IPS-20b (cell line): Measurements from ENCODE around the gene SH3PXD2A.

Experiments used
- H3K27ac ChIP-seq: one replicate; pipeline ENCODE4 v1.5.1; 2013; ENCODE audit warnings: low read length
- H3K27me3 ChIP-seq: 2 replicates; pipeline ENCODE4 v1.6.1; 2013; ENCODE audit warnings: mild to moderate bottlenecking, low read length, inconsistent platforms; ENCODE audit not compliant: insufficient read depth
- H3K36me3 ChIP-seq: 2 replicates; pipeline ENCODE4 v1.6.1; 2013; ENCODE audit warnings: low read depth, mild to moderate bottlenecking, inconsistent platforms, low read length, moderate library complexity; ENCODE audit not compliant: insufficient read depth
- H3K4me1 ChIP-seq: 2 replicates; pipeline ENCODE4 v1.6.1; 2013; ENCODE audit warnings: mild to moderate bottlenecking, control low read depth, inconsistent platforms, low read length, moderate library complexity; ENCODE audit not compliant: insufficient read depth
- H3K4me3 ChIP-seq: 2 replicates; pipeline ENCODE4 v1.5.1; 2013; ENCODE audit warnings: mild to moderate bottlenecking, low read length, inconsistent platforms
- H3K9ac ChIP-seq: 2 replicates; pipeline ENCODE4 v1.6.1; 2013; ENCODE audit warnings: low read depth, mild to moderate bottlenecking, inconsistent platforms, low read length, moderate library complexity
- H3K9me3 ChIP-seq: 2 replicates; pipeline ENCODE4 v1.6.1; 2013; ENCODE audit warnings: mild to moderate bottlenecking, low read depth, low read length, inconsistent platforms; ENCODE audit not compliant: insufficient read depth

Gene SH3PXD2A

GRCh38 chr10:103550229-103550628 is 305.1 kb downstream of the SH3PXD2A start:
- no peak overlapping the region for H3K27ac ChIP-seq

GRCh38 chr10:103549349-103549685 is 306.1 kb downstream of the SH3PXD2A start:
- Histone ChIP-seq H3K36me3 (no peaks in the 10 kb centered on the region), H3K4me1 (no peaks in the 10 kb centered on the region), H3K9ac (no peak overlapping the region)

More at GRCh38 chr10:103550229-103550628, 305.1 kb downstream of the SH3PXD2A start:
- no peak overlapping the region for H3K9ac ChIP-seq
- no peaks in the 10 kb centered on the region for H3K9me3 ChIP-seq
- H3K36me3 ChIP-seq: no peaks in the 10 kb centered on the region
- H3K4me1 ChIP-seq: no peaks in the 10 kb centered on the region
- H3K27me3 ChIP-seq: peaks cover 13% of the 10 kb centered on the region
- no peak overlapping the region for H3K4me3 ChIP-seq

GRCh38 chr10:103548581-103549348 is 306.6 kb downstream of the SH3PXD2A start:
- H3K27ac ChIP-seq: no peak overlapping the region
- no peaks in the 10 kb centered on the region for H3K36me3 ChIP-seq
- H3K4me1 ChIP-seq: no peaks in the 10 kb centered on the region
- 0 out of 2 replicates have a peak, but pooled peaks cover 2% of the 10 kb centered on the region for H3K27me3 ChIP-seq
- no peaks in the 10 kb centered on the region for H3K9me3 ChIP-seq
- H3K9ac ChIP-seq: no peak overlapping the region
- H3K4me3 ChIP-seq: no peak overlapping the region

More at GRCh38 chr10:103549349-103549685, 306.1 kb downstream of the SH3PXD2A start:
- H3K27ac ChIP-seq: no peak overlapping the region
- peaks cover 7% of the 10 kb centered on the region for H3K27me3 ChIP-seq
- no peaks in the 10 kb centered on the region for H3K9me3 ChIP-seq
- no peak overlapping the region for H3K4me3 ChIP-seq

- H3K4me1 ChIP-seq: peaks cover 6% of the 10 kb centered on the region; the same call in 1 of the 2 replicates
- no peak overlapping the region for H3K27ac ChIP-seq
- H3K4me3 ChIP-seq: no peak overlapping the region
- H3K36me3 ChIP-seq: no peaks in the 10 kb centered on the region
- H3K9me3 ChIP-seq: no peaks in the 10 kb centered on the region
- H3K9ac ChIP-seq: no peak overlapping the region
- no peaks in the 10 kb centered on the region for H3K27me3 ChIP-seq
Observed at GRCh38 chr10:103548006-103548405, 307.4 kb downstream of the SH3PXD2A start.

- Histone ChIP-seq H3K27ac (no peak overlapping the region), H3K4me3 (no peak overlapping the region), H3K27me3 (no peaks in the 10 kb centered on the region), H3K9me3 (no peaks in the 10 kb centered on the region), H3K4me1 (peaks cover 8% of the 10 kb centered on the region; the same call in 1 of the 2 replicates), H3K36me3 (no peaks in the 10 kb centered on the region), H3K9ac (no peak overlapping the region)
Observed at GRCh38 chr10:103547391-103547946, 307.9 kb downstream of the SH3PXD2A start.

- Histone ChIP-seq H3K4me3 (no peak overlapping the region), H3K9me3 (no peaks in the 10 kb centered on the region), H3K9ac (no peak overlapping the region), H3K27me3 (no peaks in the 10 kb centered on the region), H3K36me3 (no peaks in the 10 kb centered on the region), H3K4me1 (peaks cover 9% of the 10 kb centered on the region; the same call in 1 of the 2 replicates), H3K27ac (no peak overlapping the region)
Observed at GRCh38 chr10:103546401-103546800, 309.0 kb downstream of the SH3PXD2A start.

- H3K36me3 ChIP-seq: no peaks in the 10 kb centered on the region
- H3K4me3 ChIP-seq: no peak overlapping the region
- no peaks in the 10 kb centered on the region for H3K27me3 ChIP-seq
- no peak overlapping the region for H3K9ac ChIP-seq
- H3K27ac ChIP-seq: no peak overlapping the region
- no peaks in the 10 kb centered on the region for H3K9me3 ChIP-seq
- H3K4me1 ChIP-seq: peaks cover 9% of the 10 kb centered on the region; the same call in 1 of the 2 replicates
Observed at GRCh38 chr10:103545771-103546281, 309.6 kb downstream of the SH3PXD2A start.

- Histone ChIP-seq H3K27me3 (no peaks in the 10 kb centered on the region), H3K4me3 (no peak overlapping the region), H3K9me3 (no peaks in the 10 kb centered on the region), H3K9ac (no peak overlapping the region), H3K27ac (no peak overlapping the region), H3K4me1 (peaks cover 9% of the 10 kb centered on the region; the same call in 1 of the 2 replicates), H3K36me3 (no peaks in the 10 kb centered on the region)
Observed at GRCh38 chr10:103545366-103545765, 310.0 kb downstream of the SH3PXD2A start.

- Histone ChIP-seq H3K27me3 (no peaks in the 10 kb centered on the region), H3K27ac (no peak overlapping the region), H3K4me1 (peaks cover 9% of the 10 kb centered on the region; the same call in 1 of the 2 replicates)
Observed at GRCh38 chr10:103544657-103545310, 310.6 kb downstream of the SH3PXD2A start.

More at GRCh38 chr10:103544657-103545310, 310.6 kb downstream of the SH3PXD2A start:
- Histone ChIP-seq H3K9ac (no peak overlapping the region), H3K4me3 (no peak overlapping the region), H3K36me3 (no peaks in the 10 kb centered on the region), H3K9me3 (no peaks in the 10 kb centered on the region)
